Head of caudate nucleus (tissue), 42 donors: ENCODE data around the gene POPDC2.

Experiments
- DNase-seq, 42 donors: peaks; one replicate each; pipeline versions ENCODE4 v3.0.0 to v3.0.0-alpha.2; 2020 to 2021; ENCODE audit warnings: mixed read lengths in 7 of 42
- intact Hi-C: fragments of 100-400 bp; cut with DNase I; formaldehyde crosslinking; loops from one replicate; pipeline ENCODE4 v1.15.0; 2022

POPDC2 gene

DNA sequence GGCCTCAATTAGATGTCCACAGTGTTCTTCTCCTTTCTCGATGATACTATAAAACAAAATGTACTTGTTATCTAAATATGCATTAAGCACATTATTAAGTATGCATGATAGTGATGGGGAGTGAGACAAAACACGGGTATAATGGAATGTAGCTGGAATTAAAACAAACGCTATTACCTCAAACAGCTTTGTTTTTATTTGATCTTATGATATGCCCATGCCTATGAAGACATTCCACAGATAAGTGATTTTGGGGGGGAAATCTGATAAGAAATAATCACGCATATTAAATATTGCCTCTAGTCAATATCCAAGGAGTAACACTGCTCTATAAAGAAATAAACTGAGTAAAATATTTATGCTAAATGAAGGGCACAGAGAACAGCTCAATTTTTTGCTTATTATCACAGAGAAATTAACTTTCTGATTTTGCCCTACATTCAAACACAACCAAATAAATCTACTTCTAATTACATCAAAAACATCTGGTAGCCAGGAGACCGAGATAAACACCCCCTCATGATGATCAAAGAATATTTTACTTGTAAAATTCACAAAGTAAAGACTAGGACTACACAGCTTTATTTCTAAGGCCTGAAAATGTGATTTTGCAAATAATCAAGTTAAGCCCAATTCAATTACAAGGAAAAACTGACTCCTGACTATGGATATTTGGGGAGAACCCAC is 14.9 kb upstream of the POPDC2 start:
- intact Hi-C loops = loop anchor here (10.0 kb wide), 1 partner anchor 211 kb away; the partner anchor contains the start of genes POGLUT1 and TMEM39A

DNA sequence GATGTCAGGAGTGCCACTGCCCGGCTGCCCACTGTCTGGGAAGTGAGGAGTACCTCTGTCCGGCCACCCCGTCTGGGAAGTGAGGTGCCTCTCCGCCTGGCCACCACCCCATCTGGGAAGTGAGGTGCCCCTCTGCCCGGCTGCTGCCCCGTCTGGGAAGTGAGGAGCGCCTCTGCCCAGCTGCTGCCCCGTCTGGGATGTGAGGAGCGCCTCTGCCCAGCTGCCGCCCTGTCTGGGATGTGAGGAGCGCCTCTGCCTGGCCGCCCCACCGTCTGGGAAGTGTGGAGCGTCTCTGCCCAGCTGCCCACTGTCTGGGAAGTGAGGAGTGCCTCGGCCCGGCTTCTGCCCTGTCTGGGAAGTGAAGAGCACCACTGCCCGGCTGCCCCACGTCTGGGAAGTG is 13.5 kb upstream of the POPDC2 start:
- intact Hi-C loops = loop anchor here (10.0 kb wide), 1 partner anchor 209 kb away; the partner anchor contains the start of genes POGLUT1 and TMEM39A
- no peak for DNase-seq

More for the DNA sequence above, 14.9 kb upstream of the POPDC2 start:
- no peak for DNase-seq

DNA sequence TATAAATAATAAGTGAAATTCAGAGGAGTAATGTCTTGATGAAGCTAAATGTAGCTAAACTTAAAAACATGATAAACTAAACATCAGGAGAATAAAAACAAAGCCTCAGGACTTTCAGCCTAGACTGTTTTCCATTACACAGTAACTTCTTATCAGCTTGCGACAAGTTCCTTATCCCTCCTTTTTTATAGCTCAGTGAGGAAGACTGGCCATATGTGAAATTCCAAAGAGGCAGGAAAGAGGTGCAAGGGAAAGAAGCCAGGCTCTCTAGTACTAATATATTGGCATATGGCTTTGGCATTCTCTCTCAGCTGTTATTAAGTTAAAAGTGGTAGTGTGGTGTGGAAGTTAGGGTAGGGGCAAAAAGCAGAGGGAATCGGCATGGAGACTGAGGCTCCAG is 12.4 kb upstream of the POPDC2 start:
- DNase-seq = no peak
- intact Hi-C loops = loop anchor here (10.0 kb wide), 1 partner anchor 208 kb away; the partner anchor contains the start of genes POGLUT1 and TMEM39A

DNA sequence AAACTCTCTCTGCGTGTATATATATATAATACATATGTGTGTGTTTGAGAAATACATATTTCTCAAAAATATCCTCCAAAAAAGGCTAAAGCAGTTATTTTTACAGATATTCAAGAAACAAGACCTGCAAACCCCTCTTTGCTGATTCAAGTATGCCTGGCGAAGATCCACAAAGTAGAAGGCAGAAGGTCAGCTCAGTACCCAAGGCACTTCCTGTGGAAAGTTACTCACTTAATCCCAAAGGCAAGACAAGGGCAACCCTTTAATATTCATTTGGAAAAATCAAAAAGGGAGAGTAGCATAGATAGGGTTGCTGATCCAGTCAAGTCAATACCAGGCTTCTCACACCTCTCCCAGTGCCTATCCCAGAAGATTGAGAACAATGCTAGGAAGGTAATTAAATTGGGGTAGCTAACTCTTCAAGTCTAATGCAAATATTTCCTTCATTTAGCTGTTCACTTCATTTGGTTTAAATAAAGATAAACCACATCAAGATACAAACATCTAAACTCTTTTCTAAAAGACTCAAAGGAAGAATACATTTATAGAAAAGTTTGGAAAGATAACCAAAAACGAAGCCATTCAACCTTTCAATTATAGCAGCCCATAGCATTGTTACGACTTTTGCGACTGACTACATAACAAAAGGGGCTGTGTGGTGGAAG is 9.6 kb upstream of the POPDC2 start:
- no peak for DNase-seq
- intact Hi-C loops = loop anchor here (10.0 kb wide), 1 partner anchor 205 kb away; the partner anchor contains the start of genes POGLUT1 and TMEM39A

DNA sequence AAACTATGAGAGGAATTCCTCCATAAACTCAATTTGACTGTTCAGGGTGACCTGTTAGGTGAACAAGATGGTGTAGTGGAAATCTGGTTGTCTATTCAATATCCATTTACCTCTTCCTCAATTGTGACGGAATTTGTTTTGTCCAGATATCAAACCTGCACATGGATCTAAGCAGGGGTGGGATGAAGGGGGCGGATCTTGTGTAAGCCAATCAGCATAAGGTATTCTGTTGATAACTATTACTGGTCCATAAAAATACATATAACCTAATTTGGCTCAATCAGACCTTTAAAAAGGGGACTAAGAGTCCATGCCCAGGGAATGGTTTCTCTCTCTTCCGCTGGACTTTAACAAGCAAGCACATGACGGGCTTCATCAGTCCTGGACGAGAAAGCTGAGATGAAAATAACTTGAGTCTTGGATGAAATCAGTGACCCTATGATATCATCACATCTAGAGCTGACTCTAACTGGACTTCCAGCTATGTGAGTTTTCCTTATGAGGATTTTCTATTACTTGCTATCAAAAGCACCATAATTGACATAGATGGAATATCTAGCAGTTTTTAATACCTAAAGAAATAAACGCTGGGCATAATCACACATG is 5.7 kb upstream of the POPDC2 start:
- DNase-seq = no peak
- intact Hi-C loops = no loop called here

DNA sequence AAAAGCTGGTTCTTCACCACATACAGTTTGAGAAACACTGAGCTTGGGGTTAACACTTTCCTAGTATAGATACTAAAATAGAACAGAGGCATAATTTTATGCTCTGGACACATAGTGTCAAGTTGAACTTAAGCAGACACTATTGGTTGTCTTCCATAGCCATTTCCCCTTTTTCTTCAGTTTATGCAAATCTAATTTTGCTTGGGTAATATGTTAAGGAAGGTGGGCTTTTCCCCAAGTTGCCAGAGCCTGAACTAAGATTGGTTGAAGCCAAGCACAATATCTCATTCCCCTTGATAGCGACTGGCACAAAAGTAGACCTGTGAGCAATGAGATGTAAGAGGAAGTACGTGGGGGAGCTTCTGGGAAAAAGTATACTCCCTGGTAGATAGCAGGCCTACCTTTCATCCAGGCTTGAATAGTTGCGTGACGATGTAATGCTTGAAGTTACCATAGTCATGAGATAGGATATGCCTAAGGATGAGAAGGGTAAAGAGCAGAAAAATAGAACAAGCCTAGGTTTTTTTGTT is 4.5 kb upstream of the POPDC2 start:
- intact Hi-C loops = no loop called here

DNA sequence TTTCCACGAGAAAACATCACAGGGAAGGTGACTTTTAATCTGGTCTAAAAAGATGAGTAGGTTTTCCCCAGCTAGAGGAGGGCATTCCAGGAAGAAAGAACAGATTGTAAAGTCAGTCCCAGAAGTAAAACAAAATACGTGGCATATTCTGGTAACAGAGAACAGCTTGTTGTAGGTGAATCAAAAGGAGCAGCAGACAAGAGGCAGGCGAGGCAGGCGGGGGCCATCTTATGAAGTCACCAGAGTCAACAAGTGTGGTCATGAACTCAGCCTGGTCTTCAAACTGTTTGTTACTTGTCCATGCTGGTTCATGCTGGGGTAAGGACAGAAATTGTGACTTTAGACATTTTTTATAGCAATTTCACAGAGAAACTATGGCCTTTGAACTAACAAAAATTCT is 4.0 kb upstream of the POPDC2 start:
- intact Hi-C loops = no loop called here
- no peak for DNase-seq

More for the DNA sequence above, 4.5 kb upstream of the POPDC2 start:
- DNase-seq = no peak

DNA sequence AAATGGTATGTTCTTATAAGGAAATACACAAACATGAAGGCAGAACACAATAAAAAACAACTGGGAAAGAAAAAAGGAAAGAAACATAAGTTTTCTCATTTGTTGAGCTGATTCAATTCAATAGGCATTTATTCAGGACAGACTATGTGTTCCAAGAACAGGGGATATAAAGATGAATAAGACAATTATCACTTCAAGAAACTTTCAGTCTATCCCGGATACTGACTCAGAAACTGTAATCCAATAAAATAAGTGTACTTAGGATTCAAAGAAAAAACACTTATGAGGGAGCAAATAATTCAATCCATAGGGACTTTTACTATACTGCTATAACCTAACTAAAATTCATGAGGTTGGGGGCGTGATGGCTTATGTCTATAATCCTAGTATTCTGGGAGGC is 3.5 kb upstream of the POPDC2 start:
- intact Hi-C loops = no loop called here
- DNase-seq = no peak

DNA sequence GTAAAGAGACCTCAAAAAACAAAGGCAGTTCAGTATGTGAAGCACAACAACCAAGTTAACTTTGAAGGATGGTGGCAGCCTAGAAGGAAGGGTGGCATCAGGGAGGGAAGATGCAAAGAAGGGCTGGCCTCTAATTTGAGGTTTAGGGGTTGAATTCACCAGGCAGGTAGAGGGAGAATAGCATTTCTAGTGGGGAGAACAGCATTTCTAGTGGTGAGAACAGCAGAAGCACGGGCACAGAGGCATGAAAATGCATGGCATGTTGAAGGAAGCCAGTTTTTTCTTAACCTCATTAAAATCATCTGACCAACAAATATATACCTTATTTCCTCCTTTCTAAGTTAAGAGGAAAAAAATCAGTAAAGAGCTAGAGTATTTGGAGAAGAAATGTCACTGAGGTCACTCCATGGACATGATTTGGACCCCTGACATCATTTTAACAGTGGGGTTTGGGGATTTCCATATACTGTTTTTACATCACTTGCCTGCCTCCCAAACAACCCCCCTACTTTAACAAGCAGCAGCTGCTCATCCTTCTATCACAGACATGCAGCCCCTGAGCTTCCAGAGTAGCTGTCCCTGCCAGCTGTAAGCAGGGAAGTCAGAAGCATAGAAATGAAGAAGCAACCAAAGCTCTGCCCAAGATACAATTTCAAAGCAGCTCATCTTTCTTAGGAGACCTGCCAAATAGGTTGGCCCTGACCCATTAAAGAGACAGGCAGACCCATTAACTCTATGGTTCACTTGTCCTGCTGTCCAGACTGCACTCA is 2.4 kb upstream of the POPDC2 start:
- intact Hi-C loops = no loop called here
- no peak for DNase-seq

DNA sequence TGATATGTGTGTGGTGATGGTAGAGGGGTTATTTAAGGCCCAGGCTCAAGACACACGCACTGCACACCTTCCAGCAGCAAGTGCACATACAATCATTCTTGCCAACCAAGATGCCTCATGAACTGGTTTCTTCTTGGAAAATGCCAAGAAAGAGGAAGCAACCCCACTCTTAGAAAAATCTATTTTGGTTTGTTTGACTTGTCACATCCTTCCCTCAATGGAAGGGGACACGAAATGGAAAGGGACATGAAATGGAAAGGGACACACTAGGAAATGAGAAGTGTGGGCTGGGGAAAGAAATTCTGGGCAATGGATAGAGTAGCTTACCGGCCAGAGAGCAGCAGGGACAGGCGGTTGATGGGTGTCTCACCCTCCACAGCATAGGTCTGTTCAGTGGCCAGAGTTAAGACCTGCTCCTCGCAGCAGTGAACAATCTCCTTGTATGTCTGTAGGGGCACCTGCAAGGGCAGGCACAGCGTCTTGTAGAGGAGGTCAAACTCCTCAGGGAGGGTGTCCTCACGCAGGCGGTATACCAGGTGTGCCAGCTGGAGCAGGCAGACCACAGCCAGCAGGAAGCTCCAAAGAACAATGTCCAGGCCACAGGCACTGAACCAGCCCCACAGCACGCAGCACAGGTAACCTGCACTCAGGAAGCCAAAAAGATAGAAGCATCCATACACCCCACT is 640 bp downstream of the POPDC2 start:
- intact Hi-C loops = no loop called here
- DNase-seq = no peak

DNA sequence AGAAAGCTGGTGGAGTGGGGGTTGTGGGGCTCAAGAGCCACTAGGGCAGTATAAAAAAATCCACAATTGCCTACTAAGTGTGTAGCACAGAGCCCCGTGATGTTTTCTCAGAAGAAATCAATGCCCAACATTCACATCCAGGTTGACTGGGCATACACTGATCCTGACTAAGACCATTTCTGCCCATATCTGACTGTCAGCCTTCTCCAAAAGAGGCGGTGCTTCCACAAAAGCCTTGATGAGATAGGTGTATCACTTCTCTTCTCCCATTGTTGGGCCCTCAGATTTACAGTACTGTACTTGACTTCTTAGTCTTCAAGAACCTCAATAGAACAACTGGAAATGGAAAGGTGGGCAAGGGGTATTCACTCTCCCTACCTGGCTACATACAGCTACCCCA is 1.4 kb downstream of the POPDC2 start:
- intact Hi-C loops = no loop called here
- DNase-seq = no peak

DNA sequence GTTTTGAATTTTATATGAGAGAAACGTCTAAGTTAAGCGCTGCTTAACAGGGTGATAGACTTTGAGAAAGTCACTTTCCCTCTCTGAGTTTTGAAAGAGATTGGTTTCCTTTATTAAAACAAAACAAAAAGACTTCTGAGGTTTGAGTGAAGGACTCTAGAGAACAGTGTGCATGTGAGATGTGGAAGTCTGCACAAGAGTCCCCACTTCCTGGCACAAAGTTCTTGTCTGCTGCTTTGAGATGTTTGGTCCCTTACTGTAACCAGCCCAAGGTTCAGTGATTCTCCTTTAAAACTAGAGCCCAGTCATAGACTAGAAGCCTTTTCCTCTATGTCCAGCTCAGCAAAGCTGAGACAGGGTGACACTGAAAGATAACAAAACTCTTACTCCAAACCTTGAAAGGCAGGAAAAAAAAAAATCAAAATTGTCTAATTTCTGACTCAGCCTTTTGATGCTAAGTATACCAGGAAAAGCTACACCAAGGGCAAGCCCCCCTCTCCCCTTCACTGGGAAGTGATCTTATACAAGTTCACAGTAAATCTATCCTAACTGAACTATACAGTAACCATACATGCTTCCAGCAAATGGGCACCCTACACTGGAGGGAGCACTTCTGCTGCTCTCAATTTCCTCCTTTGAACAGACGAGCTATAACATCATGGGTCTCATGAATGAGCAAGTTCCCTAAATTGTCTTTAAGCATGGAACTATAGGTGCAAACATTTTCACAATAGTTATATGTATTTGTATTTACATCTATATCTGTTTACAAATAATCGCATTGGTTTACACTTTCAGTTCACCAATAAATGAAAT is 2.3 kb downstream of the POPDC2 start:
- intact Hi-C loops = no loop called here
- DNase-seq = no peak

DNA sequence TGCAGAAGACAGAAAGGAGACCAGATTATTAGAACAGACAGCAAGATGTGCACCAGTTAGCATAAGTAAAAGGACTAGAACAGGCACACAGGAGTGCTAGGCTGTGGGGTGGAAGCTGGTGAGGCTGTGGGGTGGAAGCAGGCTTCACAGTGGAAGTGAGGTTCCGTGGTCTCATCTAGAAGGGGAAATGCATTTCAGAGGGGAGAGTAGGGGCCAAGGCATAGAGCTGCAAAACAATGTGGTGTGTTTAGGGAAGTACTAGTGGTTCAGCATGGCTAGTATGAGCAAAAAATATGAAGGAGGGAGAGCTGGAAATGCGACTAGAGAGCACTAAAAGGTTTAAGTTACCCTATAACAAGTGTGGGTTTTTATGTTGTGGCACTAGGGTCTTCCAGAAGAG is 6.5 kb downstream of the POPDC2 start:
- no peak for DNase-seq
- intact Hi-C loops = no loop called here

DNA sequence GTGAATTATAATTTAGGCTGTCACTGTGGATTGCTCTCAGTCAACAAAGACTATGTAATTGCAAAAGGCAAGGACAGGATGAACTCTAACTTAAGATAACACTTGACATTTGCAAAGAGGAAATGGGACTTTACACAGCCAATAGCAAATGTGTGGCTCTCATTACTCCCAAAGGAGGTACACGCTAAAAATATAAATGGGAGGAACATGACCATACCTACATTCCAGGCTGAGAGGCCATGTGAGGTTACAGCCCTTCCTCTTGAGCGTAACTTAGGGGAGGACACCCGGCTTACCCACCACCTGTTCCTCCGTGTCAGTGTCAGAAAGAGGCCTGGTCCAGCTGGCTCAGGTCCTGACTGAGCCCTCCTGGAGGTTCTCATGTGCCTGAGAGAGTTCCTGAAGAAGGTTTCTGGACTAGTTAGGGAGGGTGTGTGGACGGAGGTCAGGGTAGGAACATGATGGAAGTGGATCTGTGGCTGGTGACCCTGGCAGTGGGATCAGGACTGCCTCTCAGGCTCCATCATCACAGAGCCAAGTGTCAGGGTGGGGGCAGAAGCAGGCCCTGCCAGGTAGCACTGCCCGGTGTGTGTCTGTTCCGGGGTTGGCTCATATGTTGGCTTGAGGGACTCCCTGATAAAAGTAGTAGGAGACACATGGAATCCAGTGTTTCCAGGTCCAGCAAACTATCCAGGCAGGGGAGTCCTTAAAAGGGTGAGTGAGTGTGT is 7.9 kb downstream of the POPDC2 start:
- intact Hi-C loops = no loop called here
- DNase-seq = no peak

DNA sequence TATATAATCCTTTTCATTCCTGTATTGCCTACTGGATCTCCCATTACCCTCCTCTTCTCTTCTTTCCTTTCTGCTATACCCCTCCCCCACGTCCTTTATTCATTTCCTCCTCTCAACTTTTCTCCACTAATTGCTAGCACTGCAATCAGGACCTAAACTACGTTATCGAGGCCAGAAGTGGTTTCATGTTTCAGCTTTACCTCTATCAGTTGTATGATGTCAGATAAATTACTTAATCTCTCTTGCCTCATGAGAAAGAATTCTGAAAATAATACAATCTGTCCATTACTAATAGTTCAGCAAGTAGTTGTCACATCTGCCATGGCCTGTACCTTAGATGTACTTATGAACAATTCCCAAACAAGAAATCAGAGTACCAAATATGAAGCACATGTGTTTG is 10.6 kb downstream of the POPDC2 start:
- intact Hi-C loops = no loop called here
- no peak for DNase-seq

DNA sequence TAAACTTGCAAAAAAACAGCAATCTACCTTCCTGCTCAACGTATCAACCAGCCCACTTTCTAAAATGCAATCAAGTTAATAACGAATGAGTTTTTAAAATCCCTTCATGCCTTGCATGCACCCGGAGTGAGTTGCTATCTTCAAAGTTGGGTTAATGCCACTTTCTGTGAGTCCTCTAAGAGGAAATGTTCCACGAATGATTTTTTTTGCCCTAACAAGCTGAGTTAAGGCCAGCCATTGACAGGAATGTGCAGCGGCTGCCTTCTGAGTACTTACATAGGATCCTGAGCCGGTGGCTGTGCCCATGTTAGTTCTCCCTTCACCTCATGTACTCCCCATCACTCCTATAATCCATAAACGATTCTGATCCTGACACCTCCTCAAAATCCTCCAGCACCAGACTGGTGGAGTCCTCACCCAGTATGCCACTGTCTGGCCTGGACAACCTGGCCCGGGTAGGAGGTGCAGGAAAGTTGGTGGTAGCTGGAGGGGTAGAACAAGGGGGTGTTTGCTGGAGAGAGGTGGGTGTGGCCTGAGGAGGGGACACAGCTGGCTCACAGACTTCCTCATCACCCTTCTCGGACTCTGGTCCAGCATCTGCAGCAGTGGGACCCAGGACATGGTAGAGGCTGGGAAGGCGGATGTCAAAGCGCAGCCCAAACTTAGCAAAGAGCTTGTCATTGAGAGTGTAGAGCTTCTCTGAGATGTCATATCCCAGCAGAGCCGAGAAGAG is 12.4 kb downstream of the POPDC2 start:
- no peak for DNase-seq
- intact Hi-C loops = no loop called here

DNA sequence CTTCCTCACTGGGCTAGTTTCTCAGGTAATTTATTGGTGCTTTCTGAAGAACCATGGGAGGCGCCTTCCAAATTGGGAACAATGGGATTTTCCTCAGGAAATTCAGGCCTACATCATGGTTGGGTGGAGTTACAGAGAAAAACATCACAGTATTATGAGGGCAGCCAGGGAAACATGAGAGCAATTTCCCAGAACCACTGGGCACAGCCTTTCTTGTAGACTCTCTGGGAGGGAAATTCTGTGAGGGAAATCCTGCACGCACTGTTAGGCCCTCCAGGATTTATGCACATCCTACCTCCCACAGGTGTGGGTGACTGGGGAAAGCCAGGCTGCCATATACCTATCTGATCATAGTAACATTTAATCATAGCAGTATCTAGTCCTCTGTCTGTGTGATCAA is 13.2 kb downstream of the POPDC2 start:
- no peak for DNase-seq
- intact Hi-C loops = no loop called here
